A673 (cell line): Measurements from ENCODE around the gene RIPOR2.

Experiments
- EZH2 ChIP-seq: fragments of 200-600 bp; sonication (generic); IDR thresholded peaks from 2 replicates; pipeline ENCODE4 v1.6.1; 2017; ENCODE audit warnings: borderline replicate concordance, low read depth, mild to moderate bottlenecking, mixed read lengths, antibody characterized with exemption, low read length; ENCODE audit not compliant: poor library complexity, severe bottlenecking
- TF ChIP-seq, protein P1 (sequence below): fragments of 300-800, 200-600 bp; sonication (generic); conservative IDR thresholded peaks from 2 replicates; pipeline ENCODE4 v1.5.1; 2017; ENCODE audit warnings: low read depth, mild to moderate bottlenecking, antibody characterized with exemption, low read length, moderate library complexity, mixed read lengths

DNA sequence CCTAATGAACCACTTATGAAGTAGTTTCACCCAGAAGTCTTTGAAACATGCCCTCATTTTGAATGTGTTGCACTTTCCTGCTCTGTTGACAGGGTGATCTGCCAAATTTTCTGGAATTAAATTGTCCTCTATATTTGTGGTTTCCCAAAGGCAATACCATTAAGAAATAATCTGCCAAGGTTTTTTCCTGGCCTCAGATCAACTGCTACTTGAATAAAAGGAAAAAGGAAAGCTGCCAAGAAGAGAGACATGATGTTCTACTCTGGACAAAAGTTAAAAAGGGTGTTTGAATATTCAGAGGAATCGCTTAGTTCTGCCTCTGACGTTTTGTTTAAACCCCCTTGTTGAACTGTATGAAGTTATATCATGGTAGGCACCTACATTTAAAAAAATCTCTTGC, 99.7 kb downstream of the RIPOR2 start:
- TF ChIP-seq, protein P1, sequence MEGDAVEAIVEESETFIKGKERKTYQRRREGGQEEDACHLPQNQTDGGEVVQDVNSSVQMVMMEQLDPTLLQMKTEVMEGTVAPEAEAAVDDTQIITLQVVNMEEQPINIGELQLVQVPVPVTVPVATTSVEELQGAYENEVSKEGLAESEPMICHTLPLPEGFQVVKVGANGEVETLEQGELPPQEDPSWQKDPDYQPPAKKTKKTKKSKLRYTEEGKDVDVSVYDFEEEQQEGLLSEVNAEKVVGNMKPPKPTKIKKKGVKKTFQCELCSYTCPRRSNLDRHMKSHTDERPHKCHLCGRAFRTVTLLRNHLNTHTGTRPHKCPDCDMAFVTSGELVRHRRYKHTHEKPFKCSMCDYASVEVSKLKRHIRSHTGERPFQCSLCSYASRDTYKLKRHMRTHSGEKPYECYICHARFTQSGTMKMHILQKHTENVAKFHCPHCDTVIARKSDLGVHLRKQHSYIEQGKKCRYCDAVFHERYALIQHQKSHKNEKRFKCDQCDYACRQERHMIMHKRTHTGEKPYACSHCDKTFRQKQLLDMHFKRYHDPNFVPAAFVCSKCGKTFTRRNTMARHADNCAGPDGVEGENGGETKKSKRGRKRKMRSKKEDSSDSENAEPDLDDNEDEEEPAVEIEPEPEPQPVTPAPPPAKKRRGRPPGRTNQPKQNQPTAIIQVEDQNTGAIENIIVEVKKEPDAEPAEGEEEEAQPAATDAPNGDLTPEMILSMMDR = no peak
- TF ChIP-seq EZH2 = no peak
